ENCODE data around the gene MARCKSL1. TPM values are rescaled to one million over a fixed set of nuclear protein-coding genes. Genes with fewer than 3 reads are reported as not detected.
A peak's percentile ranks its signal among the peaks of the same experiment; 100 is the strongest.

Gene MARCKSL1
- total and polyA plus RNA-seq, 2 of the 13 experiments (the other 11 are each of a cell fraction or from before 2014, with no cell fraction given), result 81.9 to 155 TPM

GRCh38 chr1:32336591-32336932 lies 529 bp upstream of the MARCKSL1 start:
- in situ Hi-C loops (cut with HindIII; ENCODE audit: extremely low pct_ligation_motif_present, low pct_unique_long_range_greater_than_20kb), result no loop called here
- 56% methylated on average over 1 of the region's 15 CpGs for WGBS (ENCODE audit: low lambda C conversion rate)
- no peak for FAIRE-seq
- ChIA-PET CTCF (ENCODE audit: low intra/inter-chr PET ratio, low total read pairs) (no interaction called here), POLR2A (interaction anchor here (0.6 to 5.8 kb wide), 34 partner anchors 9 to 263 kb away, joined by 3 to 222 read pairs (median 4); partner anchors contain the start of genes BSDC1, CCDC28B, FAM167B and HDAC1)
- H2AFZ ChIP-seq (ENCODE audit: low read length), result no peak overlapping the region
- no TSS peak for BruUV-seq (replicated peaks)
- peaks cover 14% of the 10 kb centered on the region for H4K20me1 ChIP-seq (ENCODE audit: insufficient read depth, low read length)
- peak; percentile 48 for ATAC-seq
- peak overlapping the region; percentile 29 to 95 (median 84); a peak in 5 of 6 replicates for H3K4me3 ChIP-seq (replicated peaks in 1 of 3; ENCODE audit: insufficient read depth in 1 of 3, low read depth in 2 of 3, low read length in 3 of 3)
- H3K27me3 ChIP-seq (ENCODE audit: control insufficient read depth in 1 of 2, insufficient read depth in 2 of 2, low read length in 2 of 2), result peaks cover 0 to 4% of the 10 kb centered on the region in 2 experiments; a peak in 2 of 5 replicates
- H3K4me2 ChIP-seq (ENCODE audit: low read depth, low read length), result peak overlapping the region; percentile 93
- H3K27ac ChIP-seq (ENCODE audit: extremely low read length, insufficient read depth, low read length), result no peak overlapping the region
- intact Hi-C loops (cut with micrococcal nuclease; ENCODE audit: unreplicated experiment), result loop anchor here (2.0 to 10.0 kb wide), 2 partner anchors 14 to 58 kb away; partner anchors contain the start of gene BSDC1
- H3K9me3 ChIP-seq (ENCODE audit: low read length), result no peaks in the 10 kb centered on the region
- H3K4me1 ChIP-seq (ENCODE audit: insufficient read depth, low read length), result peaks cover 59% of the 10 kb centered on the region
- H3K9ac ChIP-seq (ENCODE audit: insufficient read depth, low read depth, low read length), result no peak overlapping the region; the same call in 1 of the 2 replicates
- peaks cover 12 to 29% of the 10 kb centered on the region in 2 experiments for H3K36me3 ChIP-seq (replicated peaks in 1 of 2; ENCODE audit: control insufficient read depth in 1 of 2, insufficient read depth in 2 of 2, low read length in 2 of 2)
- no peak for DNase-seq (ENCODE audit: low spot score)
- peaks cover 14% of the 10 kb centered on the region for H3K79me2 ChIP-seq (ENCODE audit: insufficient read depth, low read length)
- TF ChIP-seq ZC3H13 (CRISPR knock-in tag; IDR thresholded peaks at IDR 0.05), result no peak; the same call in 1 of the 2 replicates
- TF ChIP-seq NFIC (IDR thresholded peaks at IDR 0.05; ENCODE audit: low read length), result no peak
- TF ChIP-seq CBX5 (CRISPR knock-in tag; IDR thresholded peaks at IDR 0.05; ENCODE audit: borderline replicate concordance), result no peak; the same call in 1 of the 2 replicates
- TF ChIP-seq TCF7L2 (IDR thresholded peaks at IDR 0.05; ENCODE audit: low read depth, low read length), result no peak
- no peak for TF ChIP-seq ZSCAN29 (CRISPR knock-in tag; conservative IDR thresholded peaks at IDR 0.05)
- TF ChIP-seq ZNF556 (CRISPR knock-in tag; IDR thresholded peaks at IDR 0.05; ENCODE audit: borderline replicate concordance), result no peak
- peak; percentile 21; the same call in 1 of the 2 replicates for TF ChIP-seq ZMYM4 (CRISPR knock-in tag; IDR thresholded peaks at IDR 0.05)
- TF ChIP-seq ZNF326 (CRISPR knock-in tag; IDR thresholded peaks at IDR 0.05; ENCODE audit: borderline replicate concordance), result no peak
- TF ChIP-seq, protein P1, sequence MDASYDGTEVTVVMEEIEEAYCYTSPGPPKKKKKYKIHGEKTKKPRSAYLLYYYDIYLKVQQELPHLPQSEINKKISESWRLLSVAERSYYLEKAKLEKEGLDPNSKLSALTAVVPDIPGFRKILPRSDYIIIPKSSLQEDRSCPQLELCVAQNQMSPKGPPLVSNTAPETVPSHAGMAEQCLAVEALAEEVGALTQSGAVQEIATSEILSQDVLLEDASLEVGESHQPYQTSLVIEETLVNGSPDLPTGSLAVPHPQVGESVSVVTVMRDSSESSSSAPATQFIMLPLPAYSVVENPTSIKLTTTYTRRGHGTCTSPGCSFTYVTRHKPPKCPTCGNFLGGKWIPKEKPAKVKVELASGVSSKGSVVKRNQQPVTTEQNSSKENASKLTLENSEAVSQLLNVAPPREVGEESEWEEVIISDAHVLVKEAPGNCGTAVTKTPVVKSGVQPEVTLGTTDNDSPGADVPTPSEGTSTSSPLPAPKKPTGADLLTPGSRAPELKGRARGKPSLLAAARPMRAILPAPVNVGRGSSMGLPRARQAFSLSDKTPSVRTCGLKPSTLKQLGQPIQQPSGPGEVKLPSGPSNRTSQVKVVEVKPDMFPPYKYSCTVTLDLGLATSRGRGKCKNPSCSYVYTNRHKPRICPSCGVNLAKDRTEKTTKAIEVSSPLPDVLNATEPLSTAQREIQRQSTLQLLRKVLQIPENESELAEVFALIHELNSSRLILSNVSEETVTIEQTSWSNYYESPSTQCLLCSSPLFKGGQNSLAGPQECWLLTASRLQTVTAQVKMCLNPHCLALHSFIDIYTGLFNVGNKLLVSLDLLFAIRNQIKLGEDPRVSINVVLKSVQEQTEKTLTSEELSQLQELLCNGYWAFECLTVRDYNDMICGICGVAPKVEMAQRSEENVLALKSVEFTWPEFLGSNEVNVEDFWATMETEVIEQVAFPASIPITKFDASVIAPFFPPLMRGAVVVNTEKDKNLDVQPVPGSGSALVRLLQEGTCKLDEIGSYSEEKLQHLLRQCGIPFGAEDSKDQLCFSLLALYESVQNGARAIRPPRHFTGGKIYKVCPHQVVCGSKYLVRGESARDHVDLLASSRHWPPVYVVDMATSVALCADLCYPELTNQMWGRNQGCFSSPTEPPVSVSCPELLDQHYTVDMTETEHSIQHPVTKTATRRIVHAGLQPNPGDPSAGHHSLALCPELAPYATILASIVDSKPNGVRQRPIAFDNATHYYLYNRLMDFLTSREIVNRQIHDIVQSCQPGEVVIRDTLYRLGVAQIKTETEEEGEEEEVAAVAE (CRISPR knock-in tag; IDR thresholded peaks at IDR 0.05; ENCODE audit: borderline replicate concordance), result no peak
- TF ChIP-seq, protein P2, sequence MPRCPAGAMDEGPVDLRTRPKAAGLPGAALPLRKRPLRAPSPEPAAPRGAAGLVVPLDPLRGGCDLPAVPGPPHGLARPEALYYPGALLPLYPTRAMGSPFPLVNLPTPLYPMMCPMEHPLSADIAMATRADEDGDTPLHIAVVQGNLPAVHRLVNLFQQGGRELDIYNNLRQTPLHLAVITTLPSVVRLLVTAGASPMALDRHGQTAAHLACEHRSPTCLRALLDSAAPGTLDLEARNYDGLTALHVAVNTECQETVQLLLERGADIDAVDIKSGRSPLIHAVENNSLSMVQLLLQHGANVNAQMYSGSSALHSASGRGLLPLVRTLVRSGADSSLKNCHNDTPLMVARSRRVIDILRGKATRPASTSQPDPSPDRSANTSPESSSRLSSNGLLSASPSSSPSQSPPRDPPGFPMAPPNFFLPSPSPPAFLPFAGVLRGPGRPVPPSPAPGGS (CRISPR knock-in tag; IDR thresholded peaks at IDR 0.05), result no peak
- TF ChIP-seq MED13 (CRISPR knock-in tag; IDR thresholded peaks at IDR 0.05), result no peak
- TF ChIP-seq NFYB (CRISPR knock-in tag; IDR thresholded peaks at IDR 0.05), result no peak
- TF ChIP-seq, protein P3, sequence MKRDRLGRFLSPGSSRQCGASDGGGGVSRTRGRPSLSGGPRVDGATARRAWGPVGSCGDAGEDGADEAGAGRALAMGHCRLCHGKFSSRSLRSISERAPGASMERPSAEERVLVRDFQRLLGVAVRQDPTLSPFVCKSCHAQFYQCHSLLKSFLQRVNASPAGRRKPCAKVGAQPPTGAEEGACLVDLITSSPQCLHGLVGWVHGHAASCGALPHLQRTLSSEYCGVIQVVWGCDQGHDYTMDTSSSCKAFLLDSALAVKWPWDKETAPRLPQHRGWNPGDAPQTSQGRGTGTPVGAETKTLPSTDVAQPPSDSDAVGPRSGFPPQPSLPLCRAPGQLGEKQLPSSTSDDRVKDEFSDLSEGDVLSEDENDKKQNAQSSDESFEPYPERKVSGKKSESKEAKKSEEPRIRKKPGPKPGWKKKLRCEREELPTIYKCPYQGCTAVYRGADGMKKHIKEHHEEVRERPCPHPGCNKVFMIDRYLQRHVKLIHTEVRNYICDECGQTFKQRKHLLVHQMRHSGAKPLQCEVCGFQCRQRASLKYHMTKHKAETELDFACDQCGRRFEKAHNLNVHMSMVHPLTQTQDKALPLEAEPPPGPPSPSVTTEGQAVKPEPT (CRISPR knock-in tag; IDR thresholded peaks at IDR 0.05; ENCODE audit: low read depth), result no peak
- TF ChIP-seq TP53 (CRISPR knock-in tag; conservative IDR thresholded peaks at IDR 0.05), result no peak
- no peak for TF ChIP-seq ZNF367 (CRISPR knock-in tag; IDR thresholded peaks at IDR 0.05; ENCODE audit: borderline replicate concordance)
- peak; percentile 31; the same call in 1 of the 2 replicates for TF ChIP-seq ZFX (CRISPR knock-in tag; IDR thresholded peaks at IDR 0.05; ENCODE audit: low read depth)
- TF ChIP-seq BHLHE40 (IDR thresholded peaks at IDR 0.05; ENCODE audit: low read length), result no peak

Measured in HepG2 (cell line).